GM19099 (cell line): ENCODE data around the gene TMEM131.

Experiments used
- POLR2A ChIP-seq: IDR thresholded peaks from 3 replicates; pipeline ENCODE4 v1.6.1; 2011; ENCODE audit warnings: low read depth; ENCODE audit not compliant: insufficient read length; ENCODE audit errors: extremely low read depth

TMEM131 gene

DNA sequence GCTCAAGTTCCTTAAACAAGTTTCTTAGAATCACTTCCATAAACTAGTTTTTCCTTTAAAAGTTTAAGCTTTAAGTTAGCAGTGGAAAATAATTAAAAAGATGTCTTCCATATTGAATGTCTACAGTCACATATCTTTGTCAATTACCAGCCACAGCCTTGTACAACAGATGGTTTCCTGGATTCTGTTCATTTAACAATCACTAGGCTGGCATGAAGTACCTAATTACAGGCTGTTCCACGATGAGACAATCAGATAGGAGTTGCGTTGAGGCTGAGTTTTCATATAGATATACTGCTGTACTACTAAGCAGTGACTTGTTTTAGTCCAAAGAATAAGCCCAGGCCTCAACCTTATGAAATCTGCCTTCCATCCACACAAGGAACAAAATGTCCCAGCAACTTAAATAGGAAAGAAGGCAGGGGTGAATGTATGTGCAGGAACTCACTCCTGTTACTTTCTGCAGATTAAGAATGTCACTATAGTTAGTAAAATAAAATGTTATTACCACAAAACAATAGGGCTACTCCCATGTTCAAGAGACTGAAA is 151.4 kb downstream of the TMEM131 start:
- TF ChIP-seq POLR2A, result no peak

DNA sequence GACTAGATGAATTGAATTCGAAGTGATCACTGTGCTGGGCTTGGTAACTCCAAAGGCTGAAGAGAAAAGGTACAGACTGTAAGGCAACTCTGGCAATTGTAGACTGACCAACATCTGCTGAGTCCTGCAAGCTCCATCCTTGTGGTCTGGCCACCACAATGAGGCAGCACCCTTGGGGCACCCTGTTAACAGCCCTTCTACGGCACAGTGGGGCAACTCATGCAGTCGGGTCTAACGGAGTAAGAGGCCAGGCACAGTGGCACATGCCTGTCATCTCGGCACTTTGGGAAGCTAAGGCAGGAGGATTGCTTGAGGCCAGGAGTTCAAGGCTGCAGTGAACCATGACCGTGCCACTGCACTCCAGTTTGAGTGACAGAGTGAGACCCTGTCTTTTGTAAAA is 155.6 kb downstream of the TMEM131 start:
- no peak for TF ChIP-seq POLR2A

DNA sequence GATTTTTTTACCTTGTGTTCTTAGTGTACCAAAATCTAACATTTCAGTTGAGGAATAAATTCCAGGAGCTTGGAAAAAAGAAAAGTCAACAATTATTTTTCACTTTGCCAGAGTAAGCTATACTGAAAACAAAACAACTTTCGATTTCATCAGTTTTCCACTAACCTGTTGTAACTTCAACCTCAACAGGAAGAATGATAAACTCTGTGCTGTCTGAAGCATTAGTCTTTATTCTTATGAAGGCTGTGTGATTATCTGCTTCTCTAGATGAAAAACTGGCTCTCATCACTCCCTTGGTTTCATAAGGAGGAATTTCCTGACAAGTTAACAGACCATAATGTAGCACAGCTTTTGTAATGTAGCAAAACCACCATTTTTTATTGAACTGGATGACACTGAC is 161.1 kb downstream of the TMEM131 start:
- TF ChIP-seq POLR2A, result no peak

DNA sequence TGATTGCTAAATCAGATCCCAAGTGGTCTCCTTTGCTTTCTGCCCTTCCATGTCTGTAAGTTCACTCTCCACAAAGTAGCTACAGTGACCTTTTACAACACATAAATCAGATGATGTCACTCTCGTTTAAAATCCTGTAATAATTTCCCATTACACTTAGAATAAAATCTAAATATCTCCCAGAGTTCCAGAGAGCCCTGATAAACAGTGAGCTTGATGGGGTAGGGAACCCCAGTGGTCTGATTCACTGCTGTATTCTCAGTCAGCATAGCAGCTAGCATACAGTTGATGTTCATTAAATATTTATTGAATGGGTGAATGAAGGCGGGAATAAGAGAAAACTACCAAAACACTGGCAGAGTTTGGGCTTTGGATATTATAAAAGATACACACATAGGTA is 164.6 kb downstream of the TMEM131 start:
- TF ChIP-seq POLR2A, result no peak

DNA sequence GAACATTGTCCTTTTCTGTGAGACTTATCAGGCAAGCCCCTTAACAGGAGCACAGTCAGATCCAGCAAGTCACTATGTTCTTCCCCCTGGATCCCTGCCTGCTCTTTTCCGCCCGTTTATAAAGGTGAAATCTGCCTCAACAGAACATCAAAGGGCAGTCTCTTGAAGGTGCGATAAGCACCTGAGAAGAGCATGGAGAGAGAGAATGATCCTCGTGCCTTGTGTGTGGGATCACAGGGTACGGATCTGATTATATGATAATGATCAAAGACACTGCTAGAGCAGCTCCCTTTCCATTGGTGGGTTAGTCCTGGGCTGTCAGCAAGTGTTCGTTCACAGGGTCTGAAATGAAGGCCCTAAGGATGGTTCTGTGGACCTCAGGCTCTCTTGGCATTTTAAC is 176.0 kb downstream of the TMEM131 start:
- no peak for TF ChIP-seq POLR2A

DNA sequence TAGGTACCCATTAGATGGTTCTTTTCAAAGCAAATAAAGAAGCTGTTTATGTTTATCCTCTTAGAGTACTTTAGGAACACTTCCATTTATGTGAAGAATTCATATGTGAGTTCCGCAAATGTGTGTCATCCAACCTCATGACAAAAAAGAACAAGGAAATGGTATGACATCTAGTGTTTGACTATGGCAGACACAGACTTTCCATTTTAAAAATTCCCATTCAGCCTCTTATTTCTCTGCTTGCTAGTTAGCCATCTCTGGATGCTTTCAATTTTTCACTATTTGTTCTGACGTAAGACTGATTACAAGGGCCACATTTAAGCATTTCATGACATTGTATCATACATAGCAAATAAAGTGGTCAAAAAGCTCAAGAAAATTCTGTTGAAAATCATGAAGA is 179.3 kb downstream of the TMEM131 start:
- no peak for TF ChIP-seq POLR2A

DNA sequence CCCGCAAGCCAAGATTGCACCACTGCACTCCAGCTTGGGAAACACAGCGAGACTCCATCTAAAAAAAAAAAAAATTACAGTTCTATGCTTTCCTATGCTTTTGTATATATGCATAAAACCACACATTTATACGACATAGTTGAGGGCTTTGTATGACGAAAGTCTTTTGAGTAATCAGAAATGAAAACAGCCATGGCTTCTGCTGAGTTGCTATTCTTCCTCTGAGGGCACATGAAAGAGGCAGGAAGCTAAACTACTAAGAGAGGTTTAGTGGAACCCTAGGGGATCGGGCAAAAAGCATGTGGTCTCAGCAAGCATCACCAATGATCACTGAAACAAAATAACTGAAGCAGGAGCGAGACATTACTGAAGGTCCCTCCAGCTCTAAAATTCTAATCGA is 182.8 kb downstream of the TMEM131 start:
- no peak for TF ChIP-seq POLR2A

DNA sequence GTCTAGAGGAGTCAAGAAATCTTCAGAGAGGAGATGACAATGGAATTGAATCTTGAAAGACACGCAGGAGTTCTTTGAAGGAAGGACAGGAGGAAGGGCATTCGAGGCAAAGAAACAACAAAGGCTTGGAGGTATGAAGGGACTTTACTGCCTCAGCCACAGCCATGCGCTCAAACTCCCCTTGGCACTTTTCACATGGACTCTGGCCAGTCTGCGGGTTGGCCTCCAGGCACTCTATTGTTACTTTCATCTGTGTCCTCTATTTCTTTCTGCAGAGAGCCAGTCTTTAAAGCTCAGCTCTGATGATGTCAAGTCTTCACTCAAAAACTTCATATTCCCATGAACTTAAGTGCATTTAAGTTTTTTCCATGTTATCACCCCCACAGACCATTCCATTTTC is 186.9 kb downstream of the TMEM131 start:
- no peak for TF ChIP-seq POLR2A

DNA sequence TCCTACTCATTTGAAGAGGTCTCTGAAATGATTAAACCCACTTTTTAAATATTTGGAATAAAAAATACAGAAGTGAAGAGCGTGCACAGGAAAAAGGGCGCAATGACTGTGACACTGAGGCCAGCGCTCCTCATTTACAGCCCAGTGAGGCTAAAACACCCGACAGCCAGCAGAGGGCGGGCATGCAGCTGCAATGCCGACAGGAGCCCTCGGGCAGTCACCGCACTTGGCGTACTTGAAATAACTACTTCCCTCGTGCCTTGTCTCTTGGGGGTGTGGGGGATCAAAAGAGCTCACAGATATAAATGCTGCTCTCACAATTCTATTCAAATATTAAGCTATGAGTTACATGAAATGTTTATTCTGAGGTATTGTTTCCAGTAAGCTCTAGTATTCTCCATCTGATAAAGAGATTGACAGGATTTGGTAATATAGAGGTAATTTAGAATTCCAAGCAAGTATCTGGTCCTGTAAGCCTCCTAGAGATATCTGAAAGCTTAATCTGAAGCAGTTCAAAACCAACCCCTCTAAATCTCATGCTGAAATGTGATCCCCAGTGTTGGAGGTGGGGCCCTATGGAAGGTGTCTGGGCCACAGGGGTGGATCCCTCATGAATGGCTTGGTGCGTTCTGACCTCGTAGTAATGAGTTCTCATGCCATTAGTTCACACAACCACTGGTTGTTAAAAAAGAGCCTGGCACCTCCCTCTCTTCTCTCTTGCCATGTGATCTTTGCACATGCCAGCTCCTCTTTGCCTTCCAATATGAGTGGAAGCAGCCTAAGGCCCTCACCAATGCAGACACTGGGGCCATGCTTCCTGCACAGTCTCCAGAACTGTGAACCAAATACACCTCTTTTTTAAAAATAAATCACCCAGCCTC is 188.8 kb downstream of the TMEM131 start:
- TF ChIP-seq POLR2A, result no peak

DNA sequence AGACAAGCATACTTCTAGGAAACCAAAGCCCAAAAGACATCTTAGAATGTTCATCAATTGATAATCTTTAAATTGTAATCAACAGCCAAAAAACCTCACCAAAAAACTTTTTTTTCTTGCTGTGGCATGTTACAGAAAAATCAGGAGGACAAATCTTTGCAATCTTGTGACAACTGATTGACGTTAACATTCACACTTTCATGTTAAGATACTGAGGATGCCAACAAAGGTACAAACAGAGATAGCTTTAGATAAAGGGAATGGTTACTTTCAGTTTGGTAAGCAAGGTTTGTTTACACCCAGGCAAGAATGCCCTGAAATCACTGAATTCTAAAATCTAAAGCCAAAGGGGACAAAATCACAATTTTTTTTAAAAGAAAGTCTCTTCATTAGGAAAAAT is 190.0 kb downstream of the TMEM131 start:
- no peak for TF ChIP-seq POLR2A

DNA sequence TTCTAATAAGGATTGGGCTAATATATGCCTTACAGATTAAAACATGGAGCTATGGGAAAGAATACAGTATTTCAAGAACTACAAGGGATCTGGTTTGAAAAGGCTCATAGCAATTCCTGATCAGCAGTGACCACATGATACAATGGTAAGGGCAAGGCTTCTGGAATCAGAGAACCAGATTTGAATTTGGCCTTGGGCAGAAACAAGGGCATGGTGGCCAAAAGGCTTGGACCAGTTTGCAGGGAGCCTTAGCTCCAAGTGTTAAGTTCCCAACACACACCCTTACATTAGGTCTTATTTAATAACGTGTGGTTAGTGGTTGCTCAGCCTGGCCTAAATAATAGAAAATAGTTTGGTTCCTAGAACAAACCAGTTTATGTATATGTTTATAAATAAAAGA is 194.7 kb downstream of the TMEM131 start:
- TF ChIP-seq POLR2A, result no peak

DNA sequence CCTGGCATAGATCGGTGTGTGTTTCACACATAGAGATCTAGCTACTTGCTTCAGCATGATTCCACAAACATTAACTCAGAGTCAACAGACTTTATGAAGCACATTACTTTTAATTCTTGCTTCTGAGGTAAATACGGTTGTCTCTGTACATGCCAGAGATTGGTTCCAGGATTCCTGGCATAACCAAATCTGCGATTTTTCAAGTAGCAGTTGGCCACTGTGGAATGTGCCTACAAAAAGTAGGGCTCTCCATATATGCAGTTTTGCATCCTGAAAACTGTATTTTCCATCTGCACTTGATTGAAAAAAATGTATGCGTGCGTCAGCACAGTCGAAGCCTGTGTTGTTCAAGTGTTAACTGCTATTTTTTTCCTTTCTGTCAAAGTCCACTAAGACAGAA is 197.3 kb downstream of the TMEM131 start:
- TF ChIP-seq POLR2A, result no peak

DNA sequence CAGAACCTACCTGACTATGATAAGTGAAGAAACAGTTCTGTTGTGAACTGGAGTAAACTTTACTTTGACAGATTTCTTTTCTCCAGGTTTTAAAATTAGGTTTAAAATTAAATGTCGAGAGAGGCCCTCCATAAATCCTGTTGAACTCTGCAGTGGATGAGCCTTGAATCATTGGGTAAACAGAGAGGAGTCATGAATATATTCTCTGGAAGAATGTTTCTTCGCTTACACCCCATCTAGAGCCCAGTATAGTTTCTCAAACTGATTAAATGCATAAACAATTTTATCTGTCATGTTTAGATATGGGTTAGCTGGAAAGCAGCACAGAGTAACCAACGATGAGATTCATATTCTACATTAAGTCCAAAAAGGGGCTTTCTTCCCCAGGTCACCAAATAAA is 198.4 kb downstream of the TMEM131 start:
- no peak for TF ChIP-seq POLR2A

DNA sequence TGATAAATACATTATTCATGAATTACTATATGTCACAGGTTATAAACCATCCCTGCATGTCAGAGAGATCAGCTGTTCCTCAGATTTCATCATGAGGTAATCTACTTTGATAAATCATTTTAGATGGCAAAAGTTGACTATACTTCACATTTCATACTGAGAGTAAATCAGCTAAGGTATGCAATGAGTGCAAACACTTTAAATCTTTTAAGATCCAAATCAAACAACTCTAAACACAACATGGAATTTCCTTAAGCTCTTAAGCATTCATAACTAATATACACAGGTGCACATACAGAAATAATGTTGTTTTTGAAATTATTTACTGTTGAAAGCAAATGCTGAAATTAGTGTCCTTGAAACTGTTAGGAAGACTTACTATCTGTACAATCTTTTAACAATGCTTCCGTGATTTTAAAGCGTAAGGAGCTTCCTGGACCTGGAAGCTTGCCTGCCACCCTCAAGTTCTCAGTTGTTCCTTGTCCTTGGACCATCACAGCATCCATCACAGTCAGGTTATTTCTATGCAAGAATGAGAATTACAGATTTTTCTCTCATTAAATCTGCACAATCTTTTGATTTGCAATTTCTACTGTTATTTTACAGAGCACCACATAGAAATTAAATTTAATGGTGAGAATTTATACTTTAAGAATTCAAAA is 199.2 kb downstream of the TMEM131 start:
- no peak for TF ChIP-seq POLR2A

DNA sequence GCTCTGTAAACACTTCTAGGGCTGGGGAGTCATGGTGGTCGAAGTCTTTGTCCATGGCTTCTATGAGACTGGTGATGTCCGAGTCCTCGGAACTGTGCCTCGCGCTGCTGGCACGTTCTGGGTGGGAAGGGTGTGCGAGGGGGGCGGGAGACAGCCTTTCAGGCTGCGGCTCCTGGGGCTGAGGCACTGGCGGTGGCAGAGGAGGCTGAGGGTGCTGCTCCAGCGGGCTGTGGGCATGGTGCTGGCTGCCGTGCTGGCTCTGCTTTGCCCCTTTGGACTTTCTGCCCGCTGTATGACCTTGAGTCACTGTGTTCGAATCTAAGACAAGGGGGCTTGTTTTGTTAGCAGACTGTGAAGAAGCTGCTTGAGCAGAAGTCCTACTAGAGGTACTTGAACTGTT is 203.3 kb downstream of the TMEM131 start:
- TF ChIP-seq POLR2A, result no peak
